Right lobe of liver (tissue), 6 donors: ENCODE measurements around the gene LARP6. TPM values are rescaled to one million over a fixed set of nuclear protein-coding genes. Genes with fewer than 3 reads are reported as not detected.

Experiments used
- ATAC-seq, 4 donors: fragments of 200-7000 bp; cut with Tn5 transposase; one replicate each; pipeline ENCODE4 v1.9.1; 2020; ENCODE audit warnings: mild to moderate bottlenecking in 4 of 4, moderate library complexity in 4 of 4
- DNase-seq, 3 donors: peaks; one replicate each; pipeline ENCODE4 v3.0.0-alpha.2; 2020
- H3K27ac ChIP-seq, 3 donors: fragments of 200-600 bp; one replicate each; pipeline ENCODE4 v1.8.0; 2022
- H3K27me3 ChIP-seq, 2 donors: fragments of 200-600 bp; one replicate each; pipeline ENCODE4 v1.8.0; 2022
- H3K36me3 ChIP-seq, 4 donors: fragments of 200-600 bp; sonication (generic) in 1 of 4; one replicate each; pipeline versions ENCODE4 v1.5.1 to v1.8.0; 2017 to 2022; ENCODE audit warnings: control low read depth in 1 of 4
- H3K4me1 ChIP-seq, 4 donors: fragments of 200-600 bp; sonication (generic) in 1 of 4; one replicate each; pipeline versions ENCODE4 v1.5.1 to v1.8.0; 2017 to 2022; ENCODE audit warnings: control low read depth in 1 of 4
- H3K4me3 ChIP-seq, 3 donors: fragments of 200-600 bp; one replicate each; pipeline ENCODE4 v1.8.0; 2022
- H3K9me3 ChIP-seq, 4 donors: fragments of 200-600 bp; sonication (generic) in 1 of 4; one replicate each; pipeline versions ENCODE4 v1.5.1 to v1.8.0; 2017 to 2022; ENCODE audit warnings: control low read depth in 1 of 4
- POLR2A ChIP-seq: fragments of 450-650 bp; IDR thresholded peaks from one replicate; pipeline ENCODE4 v1.6.1; 2017; ENCODE audit warnings: antibody characterized with exemption, mild to moderate bottlenecking
- WGBS: methylation state at CpG from one replicate; pipeline ENCODE4 v1.1.6; 2018; ENCODE audit warnings: low coverage, low lambda C conversion rate; ENCODE audit not compliant: insufficient coverage; ENCODE audit errors: missing lambda C conversion rate; 5-methylcytosine and 5-hydroxymethylcytosine counted together
- intact Hi-C, 2 donors: fragments of 100-400 bp; cut with DNase I; formaldehyde crosslinking; loops; one replicate each; pipeline versions ENCODE4 v1.11.2 to v1.14.1; 2022
- total RNA-seq, 6 experiments: library from RNA; depleted of rRNA in 2 of 6; stranded (reverse); fragments of >200 nt in 2 of 6; fragmentation: NEBNext Ultra II Directional in 3 of 6; extraction: Animal tissue kit (Norgen Biotek cat#: 25700) in 3 of 6; gene quantifications; one replicate each; pipeline versions ENCODE4 v1.1.0 to v1.2.4, GENCODE V29; 2016 to 2023
- TF ChIP-seq, protein P1 (sequence below), 4 donors: fragments of 200-600 bp in 3 of 4; fragments of 450-650 bp in 1 of 4; IDR thresholded peaks; one replicate each; pipeline versions ENCODE4 v1.5.1 to v1.8.0; 2016 to 2022; ENCODE audit warnings: antibody characterized with exemption in 4 of 4, mild to moderate bottlenecking in 2 of 4
- donor health status: DM: no; HTN: yes; CAD: no.
- donor health status: DM: no; HTN: no; CAD: no.
- donor health status: DM: no; HTN: no; CAD: no.
- donor health status: DM: no; HTN: yes; CAD: no.
- donor health status: DM: no; HTN: yes; CAD: no.

LARP6 gene
- total RNA-seq, 6 experiments from 2014 or later, result 1.3 to 13.7 (median 4.1) TPM

GRCh38 chr15:70833422-70833821 lies 20.5 kb downstream of the LARP6 start:
- no peaks in the 10 kb centered on the region for H3K9me3 ChIP-seq
- no peaks in the 10 kb centered on the region for H3K36me3 ChIP-seq
- TF ChIP-seq, protein P1, sequence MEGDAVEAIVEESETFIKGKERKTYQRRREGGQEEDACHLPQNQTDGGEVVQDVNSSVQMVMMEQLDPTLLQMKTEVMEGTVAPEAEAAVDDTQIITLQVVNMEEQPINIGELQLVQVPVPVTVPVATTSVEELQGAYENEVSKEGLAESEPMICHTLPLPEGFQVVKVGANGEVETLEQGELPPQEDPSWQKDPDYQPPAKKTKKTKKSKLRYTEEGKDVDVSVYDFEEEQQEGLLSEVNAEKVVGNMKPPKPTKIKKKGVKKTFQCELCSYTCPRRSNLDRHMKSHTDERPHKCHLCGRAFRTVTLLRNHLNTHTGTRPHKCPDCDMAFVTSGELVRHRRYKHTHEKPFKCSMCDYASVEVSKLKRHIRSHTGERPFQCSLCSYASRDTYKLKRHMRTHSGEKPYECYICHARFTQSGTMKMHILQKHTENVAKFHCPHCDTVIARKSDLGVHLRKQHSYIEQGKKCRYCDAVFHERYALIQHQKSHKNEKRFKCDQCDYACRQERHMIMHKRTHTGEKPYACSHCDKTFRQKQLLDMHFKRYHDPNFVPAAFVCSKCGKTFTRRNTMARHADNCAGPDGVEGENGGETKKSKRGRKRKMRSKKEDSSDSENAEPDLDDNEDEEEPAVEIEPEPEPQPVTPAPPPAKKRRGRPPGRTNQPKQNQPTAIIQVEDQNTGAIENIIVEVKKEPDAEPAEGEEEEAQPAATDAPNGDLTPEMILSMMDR (IDR thresholded peaks at IDR 0.05), result no peak
- TF ChIP-seq POLR2A, result no peak
- 83% methylated on average over 3 of the region's 3 CpGs for WGBS
- no peak for ATAC-seq
- no peak overlapping the region for H3K27ac ChIP-seq
- no peak for DNase-seq
- intact Hi-C loops, result no loop called here
- H3K27me3 ChIP-seq, result no peaks in the 10 kb centered on the region
- H3K4me1 ChIP-seq, result peaks cover 0 to 28% (median 8%) of the 10 kb centered on the region in 4 donors
- H3K4me3 ChIP-seq, result no peak overlapping the region

- no peak overlapping the region for H3K27ac ChIP-seq
- ATAC-seq (no peak), DNase-seq (no peak)
- no peak overlapping the region for H3K4me3 ChIP-seq
- no peaks in the 10 kb centered on the region for H3K27me3 ChIP-seq
- no peaks in the 10 kb centered on the region for H3K36me3 ChIP-seq
- intact Hi-C loops, result no loop called here
- no peak for TF ChIP-seq POLR2A
- TF ChIP-seq, protein P1 (IDR thresholded peaks at IDR 0.05), result no peak
- H3K4me1 ChIP-seq, result peaks cover 0 to 28% (median 8%) of the 10 kb centered on the region in 4 donors
- no peaks in the 10 kb centered on the region for H3K9me3 ChIP-seq
- no CpG with 5 or more reads among the region's 20 CpGs for WGBS
These were observed 21.8 kb downstream of the LARP6 start for GRCh38 chr15:70832176-70832575.

DNA sequence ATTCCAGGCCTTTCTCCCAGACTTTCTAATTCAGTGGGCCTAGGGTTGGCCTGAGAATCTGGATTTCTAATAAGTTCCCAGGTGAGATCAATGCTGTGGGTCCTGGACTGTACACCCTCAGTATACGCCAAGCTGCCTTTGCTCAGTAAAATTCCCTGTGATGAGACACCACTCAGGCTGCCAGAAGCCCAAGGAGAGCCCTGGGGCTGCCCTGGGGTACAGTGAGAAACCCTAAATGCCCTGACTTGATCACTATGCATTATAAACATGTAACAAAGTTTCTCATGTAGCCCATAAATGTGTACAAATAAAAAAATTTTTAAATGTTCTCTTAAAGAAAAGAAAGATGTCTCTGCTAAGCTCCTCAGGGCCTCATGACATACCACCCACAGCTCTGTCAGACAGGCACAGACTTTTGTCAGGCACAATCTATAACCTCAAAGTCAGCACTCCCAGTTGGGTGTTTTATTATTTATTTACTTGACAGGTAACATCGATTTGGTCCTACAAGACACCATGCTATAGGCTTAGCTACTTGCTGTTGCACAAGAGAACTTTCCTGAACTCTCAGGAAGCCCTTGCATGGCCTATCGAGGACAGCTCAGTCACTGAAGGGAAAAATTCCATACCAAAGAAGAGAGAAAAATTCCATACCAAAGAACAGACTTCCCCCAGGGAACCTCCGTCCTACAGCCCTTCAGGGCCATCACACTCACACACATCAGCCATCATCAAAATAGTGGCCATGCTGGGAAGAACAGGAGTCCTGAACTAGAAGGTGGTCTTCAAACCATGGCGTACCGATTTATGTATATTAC lies 22.7 kb downstream of the LARP6 start:
- peak overlapping the region in 2 of 3 donors; percentile 34 to 65 for H3K27ac ChIP-seq
- TF ChIP-seq, protein P1 (IDR thresholded peaks at IDR 0.05), result no peak
- no peak for TF ChIP-seq POLR2A
- WGBS, result 74% methylated on average over 5 of the region's 6 CpGs
- intact Hi-C loops, result no loop called here
- H3K27me3 ChIP-seq, result no peaks in the 10 kb centered on the region
- no peaks in the 10 kb centered on the region for H3K36me3 ChIP-seq
- no peak overlapping the region for H3K4me3 ChIP-seq
- DNase-seq (no peak), ATAC-seq (peak in 3 of 4 donors; percentile 5 to 16 (median 14))
- no peaks in the 10 kb centered on the region for H3K9me3 ChIP-seq
- H3K4me1 ChIP-seq, result peaks cover 0 to 36% (median 11%) of the 10 kb centered on the region in 4 donors

GRCh38 chr15:70830615-70831014 lies 23.3 kb downstream of the LARP6 start:
- 15% methylated on average over 2 of the region's 2 CpGs for WGBS
- no peaks in the 10 kb centered on the region for H3K27me3 ChIP-seq
- no peak for TF ChIP-seq POLR2A
- TF ChIP-seq, protein P1 (IDR thresholded peaks at IDR 0.05), result no peak
- no peak overlapping the region for H3K4me3 ChIP-seq
- H3K27ac ChIP-seq, result peak overlapping the region in 2 of 3 donors; percentile 34 to 65
- DNase-seq (peak in 1 of 3 donors; percentile 56), ATAC-seq (peak; percentile 80 to 84 (median 82))
- peaks cover 0 to 32% (median 11%) of the 10 kb centered on the region in 4 donors for H3K4me1 ChIP-seq
- intact Hi-C loops, result no loop called here
- no peaks in the 10 kb centered on the region for H3K36me3 ChIP-seq
- no peaks in the 10 kb centered on the region for H3K9me3 ChIP-seq
